Stimulated activated naive CD4-positive, alpha-beta T cell (primary cell): ENCODE results near the gene ERP44.
"Not testable (repeated sequence)": the region's sequence is repeated elsewhere in the genome, so short reads cannot be mapped to it uniquely, and the experiment has no call there.

ENCODE experiments used
- DNase-seq, 6 experiments: peaks; one replicate each; lab custom pipeline; 2025; lab: John Stamatoyannopoulos, UW

Gene ERP44

DNA sequence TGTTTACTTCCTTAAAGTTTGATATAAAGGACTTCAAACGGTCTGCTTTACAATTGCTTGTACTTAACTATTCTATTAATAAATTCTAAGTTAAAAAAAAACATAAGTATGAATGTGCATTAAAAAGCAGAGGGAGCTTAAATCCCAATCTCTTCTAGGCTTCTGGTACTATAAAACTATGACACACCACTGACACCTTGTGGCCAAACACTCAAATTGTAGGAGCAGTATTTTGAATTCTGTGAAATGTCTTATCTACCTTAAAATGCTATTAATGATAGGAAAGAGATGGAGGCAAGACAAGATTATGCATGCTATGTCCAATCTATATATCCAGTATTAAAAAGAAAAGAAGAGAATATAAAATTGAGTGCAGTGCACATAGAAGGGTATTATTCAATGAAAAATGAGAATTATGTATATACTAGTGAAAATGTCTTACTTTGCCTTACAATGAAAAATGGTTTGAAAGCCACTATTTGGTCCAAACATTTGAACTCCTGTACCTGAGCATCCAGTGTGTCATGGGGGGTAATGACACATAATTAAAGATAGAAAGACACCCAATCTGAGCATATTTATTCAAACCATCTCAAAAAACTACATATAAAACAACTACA, 87.6 kb downstream of the ERP44 start:
- peak in 4 of 6 experiments; percentile 11 to 50 (median 30) for DNase-seq

GRCh38 chr9:99999797-100000196, 99.0 kb downstream of the ERP44 start:
- no peak for DNase-seq

- DNase-seq: no peak
Observed at GRCh38 chr9:99998866-99999265, 99.9 kb downstream of the ERP44 start.

DNA sequence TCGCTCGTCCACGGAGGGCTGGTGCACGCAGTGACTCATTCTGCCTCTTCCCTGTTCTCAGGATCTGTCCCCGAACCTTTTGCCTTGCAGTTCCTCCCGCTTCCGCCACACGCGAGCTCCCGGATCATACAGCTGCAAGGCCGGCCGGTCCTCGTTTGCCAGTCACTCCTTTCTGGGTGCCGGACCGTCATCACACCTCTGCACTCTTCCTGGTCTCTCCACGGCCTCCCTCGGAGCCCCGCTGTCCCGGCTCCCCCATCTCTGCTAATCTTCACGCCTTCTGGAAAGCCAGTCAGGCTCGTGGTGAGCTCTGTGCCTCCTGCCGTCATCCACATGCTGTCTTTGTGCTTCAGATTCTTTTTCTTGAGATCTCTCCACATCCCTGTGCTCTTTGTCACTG, 100.5 kb downstream of the ERP44 start:
- DNase-seq: no peak

DNA sequence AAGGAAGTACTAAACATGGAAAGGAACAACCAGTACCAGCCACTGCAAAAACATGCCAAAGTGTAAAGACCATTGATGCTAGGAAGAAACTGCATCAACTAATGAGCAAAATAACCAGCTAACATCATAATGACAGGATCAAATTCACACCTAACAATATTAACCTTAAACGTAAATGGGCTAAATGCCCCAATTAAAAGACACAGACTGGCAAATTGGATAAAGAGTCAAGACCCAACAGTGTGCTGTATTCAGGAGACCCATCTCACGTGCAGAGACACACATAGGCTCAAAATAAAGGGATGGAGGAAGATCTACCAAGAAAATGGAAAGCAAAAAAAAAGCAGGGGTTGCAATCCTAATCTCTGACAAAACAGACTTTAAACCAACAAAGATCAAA, 108.3 kb downstream of the ERP44 start:
- not testable (repeated sequence) for DNase-seq

- DNase-seq: no peak
Observed at GRCh38 chr9:99986642-99987041, 112.2 kb downstream of the ERP44 start.

- no peak for DNase-seq
Observed at GRCh38 chr9:99980598-99980997, 118.2 kb downstream of the ERP44 start.

GRCh38 chr9:99978221-99978620, 120.6 kb downstream of the ERP44 start:
- DNase-seq: no peak

DNA sequence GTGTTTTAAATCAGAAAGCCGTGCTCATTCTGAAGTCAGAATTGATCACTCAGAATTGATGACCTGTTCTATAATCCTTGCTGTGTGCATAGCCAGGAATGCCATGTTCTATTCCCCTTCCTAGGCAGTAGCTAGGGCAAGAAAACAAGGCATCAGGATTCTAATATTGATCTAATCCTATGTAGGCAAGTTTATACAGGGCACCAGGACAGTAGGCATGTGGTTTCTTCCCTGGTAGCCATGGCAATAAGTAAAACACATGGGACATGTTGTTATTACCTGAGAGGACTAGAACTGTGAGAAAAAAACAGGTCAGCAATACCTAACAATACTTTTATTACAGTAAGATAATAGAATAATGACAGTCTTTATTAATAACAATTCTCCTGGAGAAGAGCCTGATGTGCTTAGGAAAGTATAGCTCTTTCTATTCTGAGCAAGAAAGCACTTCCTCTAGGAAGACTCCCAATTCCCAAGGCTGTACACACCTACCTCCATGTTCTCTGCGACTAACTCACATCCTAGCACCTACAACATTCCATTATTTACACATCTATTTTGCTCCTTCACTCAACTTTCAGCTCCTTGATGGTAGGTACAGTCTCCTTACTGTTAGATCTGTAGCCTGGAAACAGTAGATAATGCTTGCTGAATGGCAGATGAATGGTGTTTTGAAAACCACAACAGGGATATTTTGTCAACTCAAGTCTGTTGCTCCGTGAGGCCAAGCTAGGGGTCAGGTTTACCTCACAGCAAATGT, 121.6 kb downstream of the ERP44 start:
- no peak for DNase-seq

GRCh38 chr9:99973455-99973854, 125.3 kb downstream of the ERP44 start:
- no peak for DNase-seq

GRCh38 chr9:99971410-99971809, 127.4 kb downstream of the ERP44 start:
- no peak for DNase-seq

- no peak for DNase-seq
Observed at GRCh38 chr9:99970481-99970880, 128.3 kb downstream of the ERP44 start.

- DNase-seq: no peak
Observed at GRCh38 chr9:99967457-99967856, 131.3 kb downstream of the ERP44 start.

DNA sequence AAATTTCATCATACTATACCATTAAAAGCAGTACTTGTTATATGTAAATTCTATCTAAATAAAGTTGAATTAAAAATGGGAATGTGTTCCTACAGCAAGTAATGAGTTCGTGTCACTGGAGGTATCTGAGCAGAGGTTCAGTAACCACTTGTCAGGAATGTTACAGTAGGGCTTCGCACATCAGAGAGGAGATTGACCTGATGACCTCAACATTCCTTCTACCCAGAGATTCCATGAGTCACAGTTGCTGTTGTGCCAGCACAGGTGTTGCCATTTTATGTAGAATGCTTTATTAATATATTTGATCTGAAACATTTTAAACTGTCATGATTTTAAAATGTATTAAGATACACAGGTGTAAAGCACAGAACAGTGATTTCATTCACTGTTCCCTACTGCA, 132.1 kb downstream of the ERP44 start:
- DNase-seq: no peak

GRCh38 chr9:99966001-99966400, 132.8 kb downstream of the ERP44 start:
- no peak for DNase-seq

GRCh38 chr9:99964336-99964735, 134.5 kb downstream of the ERP44 start:
- no peak for DNase-seq

DNA sequence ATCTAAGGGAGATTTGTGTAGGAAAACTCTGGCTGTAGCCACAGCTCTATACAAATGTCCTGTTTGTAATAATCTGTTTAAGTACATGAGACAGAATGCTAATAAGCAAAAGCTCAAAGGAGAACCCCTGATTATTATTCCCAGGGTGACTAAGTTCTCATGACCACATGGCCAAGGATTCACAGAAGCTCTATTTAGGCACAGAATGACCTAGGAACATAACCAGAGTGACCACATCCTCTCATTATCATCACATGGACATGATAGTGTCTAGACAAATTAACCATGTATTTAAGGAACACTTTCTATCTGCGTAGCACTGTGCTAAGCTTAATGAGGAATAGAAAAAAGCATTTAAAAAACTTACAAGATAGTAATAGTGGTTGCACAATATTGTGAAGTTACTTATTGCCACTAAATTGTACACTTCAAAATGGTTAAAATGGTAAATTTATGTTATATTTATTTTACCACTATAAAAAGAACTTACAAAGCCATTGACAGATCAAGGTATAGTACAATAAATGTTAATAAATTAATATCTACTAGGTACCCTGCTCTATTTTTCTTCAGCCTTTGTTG, 136.0 kb downstream of the ERP44 start:
- no peak for DNase-seq

GRCh38 chr9:99955606-99956005, 143.2 kb downstream of the ERP44 start:
- DNase-seq: no peak

DNA sequence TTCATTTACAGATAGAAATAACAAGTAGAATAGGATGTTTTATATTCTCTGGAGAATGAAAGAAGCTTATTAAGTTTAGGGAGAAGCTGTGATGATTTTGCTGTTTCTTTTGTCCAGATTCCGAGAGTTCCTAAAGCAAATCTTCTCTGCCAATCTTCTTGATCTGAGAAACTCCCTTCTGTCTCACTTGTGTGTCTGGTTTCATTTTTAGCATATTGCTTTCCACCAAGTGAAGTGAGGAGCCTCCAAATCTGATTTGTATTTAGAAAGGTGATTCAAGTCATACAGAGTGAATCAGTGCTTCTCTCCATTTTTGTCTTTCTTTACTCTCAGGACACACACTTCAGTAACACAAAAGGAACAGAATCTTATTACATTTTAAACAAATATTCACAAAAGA, 144.0 kb downstream of the ERP44 start:
- DNase-seq: no peak

DNA sequence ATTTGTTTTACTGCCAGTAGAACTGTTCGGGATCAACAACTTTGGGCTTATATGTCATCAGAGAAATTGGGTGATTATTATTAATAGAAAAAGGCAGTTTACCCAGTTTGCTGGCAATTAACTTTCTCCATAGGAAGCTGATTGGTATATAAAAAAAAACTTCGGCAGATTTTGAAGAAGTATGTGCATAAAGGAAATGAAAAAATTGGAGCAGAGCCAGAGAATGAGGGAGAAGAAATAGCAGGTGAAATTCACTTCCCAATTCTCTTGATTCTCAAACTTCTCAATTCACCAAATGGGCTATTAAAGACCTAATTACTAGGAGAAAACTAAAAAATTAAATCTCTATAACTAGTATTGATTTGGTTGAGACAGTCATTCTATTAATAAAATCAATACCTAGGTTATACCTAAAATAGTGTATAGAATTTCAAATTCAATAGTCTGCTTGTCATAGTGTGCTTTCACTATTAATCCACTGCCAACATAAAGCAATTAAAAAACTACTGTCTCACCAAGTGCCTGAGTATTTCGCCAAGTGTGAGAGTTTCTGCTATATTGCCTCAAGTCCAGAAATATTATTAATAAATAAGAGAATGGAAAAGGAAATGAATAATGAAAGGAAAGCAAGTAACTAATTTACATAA, 144.8 kb downstream of the ERP44 start:
- no peak for DNase-seq

GRCh38 chr9:99948896-99949295, 149.9 kb downstream of the ERP44 start:
- DNase-seq: no peak

GRCh38 chr9:99948482-99948881, 150.3 kb downstream of the ERP44 start:
- DNase-seq: no peak

DNA sequence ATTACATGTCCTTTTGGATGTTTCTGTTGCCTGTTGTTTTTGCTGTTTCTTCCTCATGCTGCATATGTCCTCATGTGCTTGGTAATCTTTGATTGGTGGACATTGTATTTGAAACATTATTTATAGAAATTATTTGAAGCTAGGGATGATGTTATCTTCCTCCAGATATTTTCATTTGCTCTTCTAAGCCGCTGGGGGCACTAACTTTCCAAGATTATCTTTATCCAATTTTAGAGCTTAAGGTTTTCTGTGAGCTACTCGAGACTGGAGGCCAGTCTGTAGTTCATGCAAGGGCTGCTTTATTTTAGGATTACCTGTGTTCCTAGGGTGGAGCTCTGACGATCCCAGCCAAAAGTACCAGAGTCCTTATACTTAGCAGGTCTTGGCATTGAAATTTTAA, 151.4 kb downstream of the ERP44 start:
- DNase-seq: no peak
